CD4-positive, alpha-beta T cell treated with Interleukin-2 at 100 ng/mL for 4 hours (primary cell): ENCODE data around the gene BDNF.

Source experiments
- DNase-seq: peaks from one replicate; pipeline ENCODE4 v3.0.0-alpha.2; 2020; ENCODE audit warnings: low spot score

Gene BDNF

GRCh38 chr11:27705873-27706820 lies 5.9 kb upstream of the BDNF start:
- DNase-seq, result no peak

- no peak for DNase-seq
Measured at GRCh38 chr11:27703481-27703880, 3.2 kb upstream of the BDNF start.

- no peak for DNase-seq
Measured at GRCh38 chr11:27702811-27703210, 2.6 kb upstream of the BDNF start.

DNA sequence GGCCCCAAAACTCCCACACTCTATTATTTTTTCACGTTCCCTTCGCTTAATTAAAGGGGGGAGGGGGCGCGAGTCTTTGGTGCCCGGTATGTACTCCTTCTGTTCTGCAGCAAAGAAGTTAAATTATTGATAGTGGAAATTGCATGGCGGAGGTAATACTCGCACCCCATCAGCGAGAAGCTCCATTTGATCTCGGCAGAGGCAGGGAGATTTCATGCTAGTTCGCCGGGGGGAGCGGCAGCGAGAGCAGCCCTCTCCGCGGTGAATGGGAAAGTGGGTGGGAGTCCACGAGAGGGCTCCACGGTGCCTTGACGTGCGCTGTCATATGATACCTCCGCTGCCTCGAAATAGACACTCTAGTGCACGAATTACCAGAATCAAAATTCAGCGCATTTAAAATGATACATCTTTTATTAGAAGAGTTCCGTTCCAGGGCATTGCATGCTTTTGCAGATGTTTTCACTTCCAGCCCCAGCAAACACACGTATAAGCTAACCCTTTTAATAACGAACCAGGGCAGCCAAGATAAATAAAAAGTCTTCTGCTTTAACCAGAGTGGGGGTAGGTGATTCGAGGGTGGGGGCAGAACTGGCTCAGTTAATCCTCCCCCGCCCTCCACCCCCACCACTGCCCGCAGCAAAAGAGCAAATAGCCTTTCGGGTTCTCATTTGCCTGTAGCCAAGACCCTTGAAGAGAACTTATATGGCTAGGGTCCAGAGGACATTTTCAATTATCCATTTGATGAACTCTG lies 1.3 kb upstream of the BDNF start:
- DNase-seq, result no peak

- DNase-seq, result no peak
Measured at GRCh38 chr11:27699926-27700350, 317 bp downstream of the BDNF start.

GRCh38 chr11:27699242-27699925 lies 871 bp downstream of the BDNF start:
- DNase-seq, result no peak

DNA sequence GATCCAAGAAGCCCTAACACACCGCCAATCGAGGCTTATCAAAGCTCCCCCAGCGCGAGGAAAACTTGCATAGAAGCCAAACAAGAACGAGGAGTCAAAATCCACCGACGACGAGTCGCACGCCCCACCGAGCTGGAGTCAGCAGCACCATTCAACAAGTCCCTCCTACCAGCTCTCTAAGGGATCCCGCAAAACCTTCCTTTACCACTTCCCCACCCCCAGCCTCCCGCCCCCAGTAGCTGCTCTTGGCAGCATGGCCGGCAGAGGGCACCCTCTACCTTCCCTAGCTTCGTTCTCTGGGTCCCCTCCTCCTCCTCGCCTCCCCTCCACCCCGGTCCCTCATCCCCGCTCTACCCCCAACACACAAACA lies 1.4 kb downstream of the BDNF start:
- peak; percentile 17 for DNase-seq

DNA sequence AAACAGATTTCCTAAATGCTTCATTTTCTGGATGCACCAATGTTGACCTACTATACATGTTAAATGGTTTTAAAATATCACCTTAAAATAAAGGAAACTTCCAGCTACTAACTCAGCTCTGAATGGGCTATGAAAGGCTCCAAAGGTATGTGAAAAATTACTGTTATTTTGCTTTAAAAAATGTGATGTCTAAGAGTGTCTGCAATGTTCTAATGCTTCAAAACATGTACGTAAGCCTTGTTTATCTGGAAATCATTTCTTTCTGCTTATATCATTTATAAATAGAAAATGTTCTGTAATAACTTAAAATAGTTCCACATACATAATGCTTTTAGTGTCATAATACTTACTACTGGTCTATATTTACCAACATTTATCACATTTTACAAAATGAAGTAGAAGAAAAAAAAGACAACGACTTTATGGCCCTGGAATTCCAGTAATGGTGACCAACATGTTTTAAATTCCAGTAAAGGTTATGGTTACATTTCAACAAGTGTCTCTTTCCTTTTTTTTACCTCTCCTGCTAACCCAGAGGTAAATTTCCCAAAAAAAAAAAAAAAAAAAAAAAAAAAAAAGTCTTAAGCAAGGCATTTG lies 2.5 kb downstream of the BDNF start:
- DNase-seq, result no peak

- no peak for DNase-seq
Measured at GRCh38 chr11:27696961-27697360, 3.3 kb downstream of the BDNF start.

- DNase-seq, result no peak
Measured at GRCh38 chr11:27696115-27696514, 4.1 kb downstream of the BDNF start.

GRCh38 chr11:27694992-27695391 lies 5.3 kb downstream of the BDNF start:
- no peak for DNase-seq

- DNase-seq, result no peak
Measured at GRCh38 chr11:27693398-27693797, 6.9 kb downstream of the BDNF start.

DNA sequence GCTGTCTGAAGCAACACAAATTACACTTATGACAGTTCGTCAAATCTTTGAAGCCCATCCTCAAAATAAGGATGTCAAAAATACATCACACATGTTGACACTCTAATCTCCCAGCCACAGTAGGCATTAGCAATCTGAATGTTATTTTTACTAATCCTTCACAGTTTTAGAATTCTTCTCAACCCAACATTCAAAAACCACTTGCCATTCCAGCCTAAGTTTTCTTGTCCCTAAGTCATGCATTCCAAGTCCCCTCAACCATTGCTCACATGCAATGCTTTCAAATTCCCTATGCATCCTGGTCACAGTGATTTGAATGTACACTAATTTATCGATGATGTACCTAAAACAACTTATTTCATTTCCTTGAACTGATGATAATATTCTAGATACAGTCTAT lies 7.5 kb downstream of the BDNF start:
- no peak for DNase-seq

DNA sequence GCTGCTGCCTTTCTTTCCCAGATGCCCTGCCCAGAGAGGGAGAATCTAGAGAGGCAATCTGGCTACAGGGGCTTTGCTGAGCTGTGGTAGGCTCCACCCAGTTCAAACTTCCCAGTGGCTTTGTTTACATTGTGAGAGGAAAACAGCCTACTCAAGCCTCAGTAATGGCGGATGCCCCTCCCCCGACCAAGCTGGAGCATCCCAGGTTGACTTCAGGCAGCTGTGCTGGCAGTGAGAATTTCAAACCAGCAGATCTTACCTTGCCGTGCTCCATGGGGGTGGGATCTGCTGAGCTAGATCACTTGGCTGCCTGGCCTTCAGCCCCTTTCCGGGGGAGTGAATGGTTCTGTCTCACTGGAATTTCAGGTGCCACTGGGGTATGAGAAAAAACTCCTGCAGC lies 12.2 kb downstream of the BDNF start:
- DNase-seq, result no peak

DNA sequence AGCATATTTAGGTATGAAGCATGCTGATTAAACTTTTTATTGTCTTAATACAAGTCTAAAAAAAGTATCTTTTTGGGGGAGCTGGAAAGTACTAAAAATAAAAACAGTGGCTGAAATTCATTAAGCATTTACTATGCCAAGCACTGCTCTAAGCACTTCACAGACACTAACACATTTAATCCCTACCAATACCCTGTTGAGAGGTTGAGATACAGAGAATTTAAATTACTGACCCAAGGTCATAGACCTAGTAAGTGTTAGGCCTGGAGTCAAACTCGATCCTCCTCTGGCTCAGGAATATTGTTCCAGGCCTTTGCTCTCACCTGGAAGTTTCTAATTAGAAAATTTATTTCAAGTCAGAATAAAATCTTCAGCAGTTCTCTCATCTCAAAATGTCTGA lies 18.6 kb downstream of the BDNF start:
- no peak for DNase-seq

- no peak for DNase-seq
Measured at GRCh38 chr11:27679136-27680015, 20.9 kb downstream of the BDNF start.

- DNase-seq, result no peak
Measured at GRCh38 chr11:27678242-27678641, 22.0 kb downstream of the BDNF start.

DNA sequence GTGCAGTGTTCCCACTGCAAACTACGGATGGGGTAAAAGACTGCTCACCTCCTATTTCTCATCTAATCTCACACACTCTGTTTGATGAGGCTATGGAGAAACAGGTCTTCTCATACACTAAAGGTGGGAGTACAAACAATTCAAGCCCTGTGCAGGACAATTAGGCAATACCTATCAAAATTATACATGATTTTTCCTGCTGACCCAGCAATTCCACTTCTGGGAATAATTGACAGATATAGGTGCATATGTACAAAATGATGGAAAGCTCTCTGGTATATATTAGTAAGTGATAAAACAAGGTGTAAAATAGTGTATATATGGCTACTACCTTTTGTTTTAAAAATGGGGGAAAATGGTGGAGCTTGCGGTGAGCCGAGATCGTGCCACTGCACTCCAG lies 23.1 kb downstream of the BDNF start:
- no peak for DNase-seq

GRCh38 chr11:27673979-27674663 lies 26.1 kb downstream of the BDNF start:
- no peak for DNase-seq

GRCh38 chr11:27672836-27673464 lies 27.3 kb downstream of the BDNF start:
- DNase-seq, result no peak
